Measurements from ENCODE around the gene LDHD. TPM values are rescaled to one million over a fixed set of nuclear protein-coding genes. Genes with fewer than 3 reads are reported as not detected.

LDHD gene
- total and polyA plus RNA-seq, 10 of the 15 experiments (the other 5 are each of a cell fraction or from before 2014, with no cell fraction given), result 0.10 to 0.12 TPM; not detected in 8

GRCh38 chr16:75106351-75107274 is 10.0 kb downstream of the LDHD start:
- Histone ChIP-seq H3K4me3 (no peak overlapping the region), H3K27me3 (replicated peaks in 1 of 2; ENCODE audit: control insufficient read depth in 2 of 2, insufficient read depth in 2 of 2, low read length in 1 of 2) (no peaks in the 10 kb centered on the region), H3K27ac (ENCODE audit: control insufficient read depth, insufficient read depth) (no peak overlapping the region), H3K4me1 (ENCODE audit: control insufficient read depth, insufficient read depth, low read length) (peaks cover 31% of the 10 kb centered on the region), H3K9me3 (replicated peaks; ENCODE audit: control insufficient read depth, insufficient read depth, low read length) (no peaks in the 10 kb centered on the region), H3K79me2 (ENCODE audit: control insufficient read depth, insufficient read depth, low read length) (no peaks in the 10 kb centered on the region), H4K20me1 (ENCODE audit: control insufficient read depth, insufficient read depth) (no peaks in the 10 kb centered on the region), H3K36me3 (ENCODE audit: control insufficient read depth in 2 of 2, insufficient read depth in 2 of 2, low read length in 1 of 2) (no peaks in the 10 kb centered on the region; a peak in 2 of 4 replicates), H2AFZ (ENCODE audit: control insufficient read depth, low read depth, low read length) (no peak overlapping the region), H3K9ac (ENCODE audit: control insufficient read depth, insufficient read depth, low read length) (no peak overlapping the region), H3K4me2 (ENCODE audit: control insufficient read depth, insufficient read depth) (no peak overlapping the region)
- DNase-seq (ENCODE audit: low read depth, low spot score) (no peak), FAIRE-seq (no peak), ATAC-seq (no peak)
- WGBS (ENCODE audit: insufficient coverage, insufficient replicate concordance, low lambda C conversion rate, missing lambda C conversion rate), result 91% methylated on average over 19 of the region's 20 CpGs
- ChIA-PET POLR2A (no interaction called here), RAD21 (ENCODE audit: unreplicated experiment) (interaction anchor here (1.2 to 4.9 kb wide), 2 partner anchors 89 to 99 kb away, joined by 3 to 46 read pairs; no protein-coding TSS in a partner anchor), SMC1A (ENCODE audit: uncharacterized antibody, unreplicated experiment) (interaction anchor here (1.7 to 6.7 kb wide), 2 partner anchors 108 to 109 kb away, joined by 6 to 69 read pairs; partner anchors contain the start of gene ZNRF1), CTCF (interaction anchor here (0.9 to 1.8 kb wide), 2 partner anchors 64 to 108 kb away, joined by 3 to 6 read pairs; partner anchors contain the start of gene ZNRF1)
- TF ChIP-seq NFXL1 (IDR thresholded peaks at IDR 0.05; ENCODE audit: borderline replicate concordance), result no peak
- no peak for TF ChIP-seq JUND (IDR thresholded peaks at IDR 0.05; ENCODE audit: low read depth, low read length)
- TF ChIP-seq, protein P1, sequence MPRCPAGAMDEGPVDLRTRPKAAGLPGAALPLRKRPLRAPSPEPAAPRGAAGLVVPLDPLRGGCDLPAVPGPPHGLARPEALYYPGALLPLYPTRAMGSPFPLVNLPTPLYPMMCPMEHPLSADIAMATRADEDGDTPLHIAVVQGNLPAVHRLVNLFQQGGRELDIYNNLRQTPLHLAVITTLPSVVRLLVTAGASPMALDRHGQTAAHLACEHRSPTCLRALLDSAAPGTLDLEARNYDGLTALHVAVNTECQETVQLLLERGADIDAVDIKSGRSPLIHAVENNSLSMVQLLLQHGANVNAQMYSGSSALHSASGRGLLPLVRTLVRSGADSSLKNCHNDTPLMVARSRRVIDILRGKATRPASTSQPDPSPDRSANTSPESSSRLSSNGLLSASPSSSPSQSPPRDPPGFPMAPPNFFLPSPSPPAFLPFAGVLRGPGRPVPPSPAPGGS (IDR thresholded peaks at IDR 0.05; ENCODE audit: borderline replicate concordance, insufficient read depth, low read depth, low read length, poor library complexity, severe bottlenecking), result no peak
- TF ChIP-seq, protein P2, sequence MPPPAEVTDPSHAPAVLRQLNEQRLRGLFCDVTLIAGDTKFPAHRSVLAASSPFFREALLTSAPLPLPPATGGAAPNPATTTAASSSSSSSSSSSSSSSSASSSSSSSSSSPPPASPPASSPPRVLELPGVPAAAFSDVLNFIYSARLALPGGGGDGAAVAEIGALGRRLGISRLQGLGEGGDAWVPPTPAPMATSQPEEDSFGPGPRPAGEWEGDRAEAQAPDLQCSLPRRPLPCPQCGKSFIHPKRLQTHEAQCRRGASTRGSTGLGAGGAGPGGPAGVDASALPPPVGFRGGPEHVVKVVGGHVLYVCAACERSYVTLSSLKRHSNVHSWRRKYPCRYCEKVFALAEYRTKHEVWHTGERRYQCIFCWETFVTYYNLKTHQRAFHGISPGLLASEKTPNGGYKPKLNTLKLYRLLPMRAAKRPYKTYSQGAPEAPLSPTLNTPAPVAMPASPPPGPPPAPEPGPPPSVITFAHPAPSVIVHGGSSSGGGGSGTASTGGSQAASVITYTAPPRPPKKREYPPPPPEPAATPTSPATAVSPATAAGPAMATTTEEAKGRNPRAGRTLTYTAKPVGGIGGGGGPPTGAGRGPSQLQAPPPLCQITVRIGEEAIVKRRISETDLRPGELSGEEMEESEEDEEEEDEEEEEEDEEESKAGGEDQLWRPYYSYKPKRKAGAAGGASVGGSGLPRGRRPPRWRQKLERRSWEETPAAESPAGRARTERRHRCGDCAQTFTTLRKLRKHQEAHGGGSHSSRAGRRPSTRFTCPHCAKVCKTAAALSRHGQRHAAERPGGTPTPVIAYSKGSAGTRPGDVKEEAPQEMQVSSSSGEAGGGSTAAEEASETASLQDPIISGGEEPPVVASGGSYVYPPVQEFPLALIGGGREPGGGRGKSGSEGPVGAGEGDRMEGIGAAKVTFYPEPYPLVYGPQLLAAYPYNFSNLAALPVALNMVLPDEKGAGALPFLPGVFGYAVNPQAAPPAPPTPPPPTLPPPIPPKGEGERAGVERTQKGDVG (CRISPR knock-in tag; IDR thresholded peaks at IDR 0.05), result no peak
- no peak for TF ChIP-seq ZBED1 (IDR thresholded peaks at IDR 0.05; ENCODE audit: borderline replicate concordance)
- no peak for TF ChIP-seq BACH1 (IDR thresholded peaks at IDR 0.05; ENCODE audit: borderline replicate concordance)
- in situ Hi-C loops (cut with MboI) (loop anchor here (5.0 to 10.0 kb wide), 3 partner anchors 62 to 404 kb away; partner anchors contain the start of gene MLKL), intact Hi-C loops (cut with micrococcal nuclease; ENCODE audit: unreplicated experiment) (no loop called here)
- BruUV-seq (replicated peaks), result no TSS peak
